GM23338 (cell line): ENCODE measurements around the gene SMOC1. TPM values are rescaled to one million over a fixed set of nuclear protein-coding genes. Genes with fewer than 3 reads are reported as not detected.

ENCODE experiments used
- EZH2phosphoT487 ChIP-seq: fragments of 200-600 bp; sonication (generic); IDR thresholded peaks from one replicate; pipeline ENCODE4 v1.8.1; 2018; ENCODE audit warnings: antibody characterized with exemption; ENCODE audit not compliant: unreplicated experiment
- REST ChIP-seq: IDR thresholded peaks from one replicate; pipeline ENCODE4 v1.6.1; 2018; ENCODE audit warnings: antibody characterized with exemption; ENCODE audit not compliant: unreplicated experiment
- ZNF114 ChIP-seq: fragments of 250-450 bp; sonication (Bioruptor Pico); IDR thresholded peaks from 2 replicates; pipeline ENCODE4 v1.5.0; 2020; ENCODE audit warnings: mild to moderate bottlenecking, moderate library complexity
- ZNF462 ChIP-seq: fragments of 250-450 bp; sonication (Bioruptor Pico); IDR thresholded peaks from 2 replicates; pipeline ENCODE4 v1.5.0; 2020; ENCODE audit warnings: mild to moderate bottlenecking, moderate library complexity
- polyA plus RNA-seq: library from polyadenylated mRNA; unstranded; fragments of >200 nt; fragmentation: Nextera tagmentation; extraction: Ambion mirVana; gene quantifications from 2 replicates; pipeline ENCODE4 v1.2.1, GENCODE V29; 2016
- total RNA-seq: library from RNA; depleted of rRNA; stranded (reverse); fragments of >200 nt; shearing (Covaris generic); gene quantifications from 2 replicates; pipeline ENCODE4 v1.2.3, GENCODE V29; 2014
- TF ChIP-seq, protein P1 (sequence below), 2 experiments: fragments of 200-600 bp in 1 of 2; sonication (generic) in 1 of 2; conservative IDR thresholded peaks; 2 replicates each; pipeline versions ENCODE4 v1.5.1 to v1.6.1; 2016 to 2017; ENCODE audit warnings: antibody characterized with exemption in 2 of 2, low read depth in 2 of 2, mild to moderate bottlenecking in 2 of 2, moderate library complexity in 1 of 2

The SMOC1 gene
- total and polyA plus RNA-seq, 2 experiments from 2014 or later, result 0.79 to 1.6 TPM

- TF ChIP-seq ZNF462 (CRISPR knock-in tag) (no peak), ZNF114 (CRISPR knock-in tag) (no peak), EZH2phosphoT487 (no peak), REST (no peak)
- TF ChIP-seq, protein P1, sequence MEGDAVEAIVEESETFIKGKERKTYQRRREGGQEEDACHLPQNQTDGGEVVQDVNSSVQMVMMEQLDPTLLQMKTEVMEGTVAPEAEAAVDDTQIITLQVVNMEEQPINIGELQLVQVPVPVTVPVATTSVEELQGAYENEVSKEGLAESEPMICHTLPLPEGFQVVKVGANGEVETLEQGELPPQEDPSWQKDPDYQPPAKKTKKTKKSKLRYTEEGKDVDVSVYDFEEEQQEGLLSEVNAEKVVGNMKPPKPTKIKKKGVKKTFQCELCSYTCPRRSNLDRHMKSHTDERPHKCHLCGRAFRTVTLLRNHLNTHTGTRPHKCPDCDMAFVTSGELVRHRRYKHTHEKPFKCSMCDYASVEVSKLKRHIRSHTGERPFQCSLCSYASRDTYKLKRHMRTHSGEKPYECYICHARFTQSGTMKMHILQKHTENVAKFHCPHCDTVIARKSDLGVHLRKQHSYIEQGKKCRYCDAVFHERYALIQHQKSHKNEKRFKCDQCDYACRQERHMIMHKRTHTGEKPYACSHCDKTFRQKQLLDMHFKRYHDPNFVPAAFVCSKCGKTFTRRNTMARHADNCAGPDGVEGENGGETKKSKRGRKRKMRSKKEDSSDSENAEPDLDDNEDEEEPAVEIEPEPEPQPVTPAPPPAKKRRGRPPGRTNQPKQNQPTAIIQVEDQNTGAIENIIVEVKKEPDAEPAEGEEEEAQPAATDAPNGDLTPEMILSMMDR (conservative IDR thresholded peaks at IDR 0.05; ENCODE audit: low read depth in 2 of 2), result no peak
Observed at GRCh38 chr14:70048313-70048654, 169.1 kb downstream of the SMOC1 start (continued).
